H54 (cell line): ENCODE data around the gene LMF2.

Source experiments
- DNase-seq: peaks from one replicate; pipeline ENCODE4 v3.0.0; 2011; ENCODE audit warnings: low spot score, mixed read lengths; ENCODE audit not compliant: insufficient read length
- FAIRE-seq: peaks from 3 replicates; lab custom pipeline; 2011; peaks lifted over from hg19 to GRCh38; lab: Jason Lieb, UNC
- POLR2A ChIP-seq: IDR thresholded peaks from 2 replicates; pipeline ENCODE4 v1.6.1; 2011; ENCODE audit warnings: low read depth, mild to moderate bottlenecking, low read length

LMF2 gene

DNA sequence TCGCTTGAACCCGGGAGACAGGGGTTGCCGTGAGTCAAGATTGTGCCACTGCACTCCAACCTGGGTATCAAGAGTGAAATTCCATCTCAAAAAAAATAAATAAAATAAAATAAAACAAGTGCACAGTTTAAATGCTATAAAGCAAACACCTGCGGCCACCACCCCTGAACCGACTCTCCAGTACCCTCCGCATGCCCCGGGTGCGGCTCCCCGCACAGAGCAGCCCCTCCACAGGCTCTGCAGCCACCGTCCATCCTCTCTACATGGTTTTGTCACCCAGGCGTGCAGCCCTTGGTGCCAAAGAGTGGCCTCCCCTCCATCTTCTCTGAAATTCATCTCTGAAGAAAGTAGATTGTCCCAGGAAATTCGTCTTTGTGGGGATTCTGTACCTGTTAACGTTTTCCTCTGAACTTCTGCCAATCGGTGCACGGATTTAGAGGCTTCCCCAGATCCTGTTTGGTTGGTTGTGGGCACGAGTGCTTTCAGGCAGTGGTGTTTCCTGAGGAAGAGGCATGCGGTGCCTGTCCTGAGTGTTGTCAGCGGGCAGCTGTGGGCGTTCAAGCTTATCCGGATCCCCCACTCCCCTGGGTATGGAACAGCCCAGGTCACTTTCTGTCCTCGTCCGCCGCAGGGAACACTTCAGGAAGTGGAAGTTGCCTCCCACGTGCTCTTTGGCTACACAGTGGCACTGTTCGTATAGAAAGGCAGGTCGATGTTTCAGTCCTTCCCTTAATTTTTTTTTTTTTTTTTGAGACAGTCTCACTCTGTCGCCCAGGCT is 16.8 kb downstream of the LMF2 start:
- no peak for TF ChIP-seq POLR2A
- FAIRE-seq: no peak
- DNase-seq: no peak

DNA sequence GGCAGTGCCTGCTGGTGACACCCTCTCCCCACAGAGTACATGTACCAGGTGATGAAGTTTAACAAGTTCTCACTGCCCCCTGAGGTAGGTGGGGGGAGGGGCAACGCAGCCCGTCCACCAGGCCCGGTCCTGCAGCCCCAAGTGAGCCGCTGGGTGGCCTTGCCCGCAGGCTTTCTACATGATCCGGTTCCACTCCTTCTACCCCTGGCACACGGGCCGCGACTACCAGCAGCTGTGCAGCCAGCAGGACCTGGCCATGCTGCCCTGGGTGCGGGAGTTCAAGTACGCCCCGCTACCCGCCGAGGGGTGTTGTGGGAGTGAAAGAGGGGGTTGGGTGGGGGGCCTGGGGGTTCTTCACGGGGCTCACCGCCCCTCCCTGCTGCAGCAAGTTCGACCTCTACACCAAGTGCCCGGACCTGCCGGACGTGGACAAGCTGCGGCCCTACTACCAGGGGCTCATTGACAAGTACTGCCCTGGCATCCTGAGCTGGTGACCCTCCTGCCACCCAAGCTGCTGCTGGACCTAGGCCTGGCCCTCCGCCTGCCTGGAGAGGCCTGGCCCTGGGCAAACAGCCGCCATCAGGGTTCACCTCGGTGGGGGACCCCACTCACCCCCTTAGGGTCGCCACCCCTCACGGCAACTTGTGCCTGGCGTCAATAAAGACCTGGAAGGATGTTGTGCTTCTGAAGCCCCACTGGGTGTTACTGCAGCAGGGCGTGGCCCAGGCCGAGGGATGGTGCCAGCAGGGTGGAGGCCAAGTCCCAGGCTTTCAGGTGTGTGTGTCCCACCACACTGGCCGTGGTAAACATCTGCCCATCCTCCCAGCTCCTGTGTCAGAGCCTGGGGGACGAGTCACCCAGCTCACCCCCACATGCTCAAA is 17.9 kb downstream of the LMF2 start:
- DNase-seq: no peak
- FAIRE-seq: no peak
- TF ChIP-seq POLR2A: no peak

DNA sequence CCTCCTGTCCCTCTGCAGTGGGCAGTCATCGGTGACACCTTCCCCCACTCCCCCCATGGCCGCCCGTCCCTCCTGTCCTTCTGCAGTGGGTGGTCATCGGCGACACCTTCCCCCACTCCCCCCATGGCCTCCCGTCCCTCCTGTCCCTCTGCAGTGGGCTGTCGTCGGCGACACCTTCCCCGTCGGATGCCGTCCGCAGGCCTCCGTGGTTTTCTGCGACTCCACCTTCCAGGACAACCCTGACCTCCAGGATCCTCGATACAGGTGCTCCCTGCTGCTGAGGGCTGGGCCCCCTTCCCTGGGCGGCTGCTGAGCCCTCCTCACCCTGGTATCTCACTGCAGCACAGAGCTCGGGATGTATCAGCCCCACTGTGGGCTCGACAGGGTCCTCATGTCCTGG is 18.6 kb downstream of the LMF2 start:
- no peak for TF ChIP-seq POLR2A
- FAIRE-seq (no peak), DNase-seq (no peak)

DNA sequence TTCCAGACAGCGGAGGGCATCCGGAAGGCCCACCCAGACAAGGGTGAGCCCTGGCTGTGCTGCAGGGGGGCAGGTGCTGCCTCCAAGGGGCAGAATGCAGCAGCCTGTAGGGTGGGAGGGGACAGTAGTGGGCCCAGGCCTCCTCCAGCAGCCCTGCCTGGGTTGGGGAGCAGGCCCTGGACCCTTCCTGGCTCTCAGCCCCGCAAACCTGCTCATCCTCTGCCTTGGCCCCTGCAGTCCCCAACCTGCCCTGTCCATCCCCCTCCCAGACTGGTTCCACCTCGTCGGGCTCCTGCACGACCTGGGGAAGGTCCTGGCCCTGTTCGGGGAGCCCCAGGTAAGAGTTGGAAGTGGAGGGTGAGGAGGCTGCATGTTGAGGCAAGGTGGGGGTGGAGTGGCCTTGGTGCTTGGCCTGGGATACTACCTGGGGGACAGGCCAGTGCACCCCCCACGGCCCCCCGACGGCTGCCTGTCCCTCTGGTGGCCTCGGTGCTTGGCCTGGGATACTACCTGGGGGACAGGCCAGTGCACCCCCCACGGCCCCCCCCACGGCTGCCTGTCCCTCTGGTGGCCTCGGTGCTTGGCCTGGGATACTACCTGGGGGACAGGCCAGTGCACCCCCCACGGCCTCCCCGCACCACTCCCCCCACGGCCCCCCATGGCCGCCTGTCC is 19.4 kb downstream of the LMF2 start:
- FAIRE-seq: no peak
- DNase-seq: no peak
- no peak for TF ChIP-seq POLR2A

DNA sequence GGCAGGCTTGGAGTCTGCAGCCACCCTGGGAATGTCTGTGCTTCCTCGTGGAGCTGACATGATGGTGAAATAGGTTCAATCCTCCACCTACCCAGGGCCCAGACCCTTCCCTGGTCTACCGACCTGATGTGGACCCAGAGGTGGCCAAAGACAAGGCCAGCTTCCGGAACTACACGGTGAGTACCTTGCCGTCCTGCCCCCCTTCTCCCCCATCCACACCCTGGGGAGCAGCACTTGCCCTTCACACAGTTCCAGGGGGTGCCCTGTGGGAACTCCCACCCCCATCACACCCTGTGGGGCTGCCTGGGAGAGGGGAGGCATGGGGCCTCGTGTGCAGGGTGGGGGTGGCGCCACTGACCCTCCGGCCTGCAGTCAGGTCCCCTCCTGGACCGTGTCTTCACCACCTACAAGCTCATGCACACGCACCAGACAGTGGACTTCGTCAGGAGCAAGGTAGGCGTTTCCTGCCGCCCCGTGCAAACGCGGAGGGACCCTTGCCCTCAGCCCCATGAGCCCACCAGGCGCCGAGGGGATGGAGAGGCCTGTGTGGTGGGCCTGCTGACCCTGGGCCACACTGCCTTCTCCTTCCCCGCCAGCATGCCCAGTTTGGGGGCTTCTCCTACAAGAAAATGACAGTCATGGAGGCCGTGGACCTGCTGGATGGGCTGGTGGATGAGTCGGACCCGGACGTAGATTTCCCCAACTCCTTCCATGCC is 20.1 kb downstream of the LMF2 start:
- TF ChIP-seq POLR2A: no peak
- DNase-seq (no peak), FAIRE-seq (no peak)

DNA sequence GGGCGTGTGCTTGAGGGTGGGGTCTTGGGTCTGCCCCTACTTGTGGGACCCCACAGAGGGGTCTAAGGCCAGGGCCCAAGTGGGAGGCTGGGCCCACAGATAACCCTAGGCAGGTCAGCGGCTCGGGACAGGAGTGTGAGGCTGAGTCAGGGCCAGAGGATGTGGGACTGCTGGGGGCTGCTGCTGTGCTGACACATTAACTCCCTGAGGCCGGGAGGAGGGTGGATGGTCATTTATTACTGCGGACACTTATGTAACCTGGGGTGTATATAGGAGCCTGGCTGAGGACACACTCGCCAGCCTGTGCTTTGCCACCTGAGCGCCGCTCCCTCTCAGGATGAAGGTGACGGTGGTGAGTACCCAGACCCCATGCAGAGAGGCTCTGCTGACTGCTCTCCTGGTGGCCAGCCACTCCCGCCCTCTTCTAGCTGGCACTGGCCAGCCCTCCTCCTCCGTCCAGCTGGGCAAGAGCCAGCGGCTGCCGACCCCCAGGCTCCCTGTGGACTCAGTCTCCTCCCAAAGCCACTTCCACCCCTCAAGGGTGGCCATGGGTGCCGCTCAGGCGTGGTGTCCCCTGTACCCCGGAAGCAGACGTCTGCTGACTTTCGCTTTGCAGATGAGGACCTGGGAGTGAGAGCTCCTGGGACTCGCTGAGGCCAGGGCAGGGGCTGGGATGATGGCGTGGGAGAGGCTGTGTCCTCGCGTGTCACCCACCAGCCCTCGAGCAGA is 20.8 kb downstream of the LMF2 start, which contains the start of gene MIOX:
MIOX (plus strand) TSS at position 299 of the 729 bp plus-strand sequence; CDS start at position 338, 39 bp downstream.
- TF ChIP-seq POLR2A: no peak
- FAIRE-seq (peak; percentile 23), DNase-seq (peak; percentile 91)

DNA sequence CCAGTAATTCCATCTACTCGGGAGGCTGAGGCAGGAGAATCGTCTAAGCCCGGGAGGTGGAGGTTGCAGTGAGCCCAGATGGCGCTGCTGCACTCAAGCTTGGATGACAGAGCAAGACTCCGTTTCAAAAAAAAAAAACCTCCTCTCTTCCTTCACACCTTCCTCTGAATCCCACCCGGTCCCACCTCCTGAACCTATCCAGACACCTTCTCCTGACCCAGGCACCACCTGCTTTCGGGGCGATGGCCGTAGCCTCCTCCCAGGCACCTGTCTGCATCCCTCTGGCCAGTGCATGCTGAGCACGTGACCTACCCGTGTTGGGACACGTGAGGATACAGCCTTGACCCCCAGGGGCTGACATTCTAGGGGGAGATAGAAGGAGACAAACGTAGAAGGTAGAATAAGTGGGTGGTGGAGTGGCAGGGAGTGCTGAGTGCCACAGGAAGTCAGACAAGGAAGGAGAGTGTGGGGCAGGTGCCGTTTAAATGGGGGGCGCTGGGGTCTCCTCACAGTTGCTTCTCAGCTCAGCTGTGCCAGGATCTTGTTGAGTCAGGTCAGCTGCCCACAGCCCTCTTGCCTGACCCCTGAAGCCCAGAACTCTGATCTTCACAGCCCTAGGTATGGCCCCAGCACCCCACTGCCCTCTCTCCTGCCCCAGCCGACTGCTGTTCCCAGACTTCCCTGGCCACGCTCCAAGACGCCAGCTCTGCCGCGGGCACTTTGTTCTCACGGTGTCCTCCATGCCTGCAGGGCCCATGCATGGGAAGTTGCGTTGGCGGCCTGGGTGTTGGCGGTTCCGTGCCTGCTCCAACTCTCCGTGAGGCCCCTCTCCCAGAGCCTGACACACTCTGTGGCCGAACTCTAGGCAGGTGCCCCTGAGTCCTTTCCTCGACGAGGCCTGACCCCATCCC is 22.0 kb downstream of the LMF2 start:
- FAIRE-seq (no peak), DNase-seq (no peak)
- TF ChIP-seq POLR2A: no peak

DNA sequence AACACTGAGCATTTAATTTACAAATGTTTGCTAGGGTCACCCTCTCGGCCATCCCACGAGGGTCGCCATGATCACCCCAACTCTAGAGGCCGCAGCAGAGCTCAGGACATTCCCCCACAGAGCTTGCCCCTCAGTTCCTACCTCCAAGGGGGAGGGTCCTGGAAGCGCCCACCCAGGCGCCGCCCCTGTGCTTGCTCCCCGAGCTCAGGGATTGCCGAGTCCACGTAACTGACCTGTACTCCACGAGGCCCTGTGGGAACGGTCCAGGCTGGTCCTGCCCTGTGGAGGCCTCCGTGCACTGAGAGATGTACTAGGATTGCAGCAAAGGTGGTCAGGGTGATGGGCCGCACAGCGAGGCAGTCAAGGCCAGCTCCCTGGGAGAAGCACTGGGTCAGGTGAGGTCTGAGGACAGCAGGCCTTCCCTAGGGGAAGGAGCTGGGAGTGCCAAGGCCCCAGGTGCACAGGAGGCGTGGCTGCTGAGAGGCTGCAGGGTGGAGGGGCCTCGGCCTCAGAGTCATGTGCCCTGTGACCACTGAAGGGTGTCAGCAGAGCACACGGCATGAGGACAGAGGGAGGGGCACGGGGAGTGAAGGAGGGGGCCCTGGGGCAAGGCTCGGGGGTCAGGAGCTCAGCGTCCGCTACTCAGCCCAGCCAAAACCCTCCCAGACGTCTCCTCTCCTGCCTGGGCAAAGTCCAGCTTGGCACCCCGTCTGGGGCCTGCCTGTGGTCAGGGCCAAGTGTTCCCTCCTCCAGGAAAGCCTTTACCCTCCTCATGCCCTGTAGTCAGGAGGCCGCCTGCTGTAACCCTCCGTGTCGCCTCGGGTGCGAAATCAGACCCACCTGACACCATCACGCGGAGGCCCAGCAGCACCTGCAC is 23.3 kb downstream of the LMF2 start:
- TF ChIP-seq POLR2A: no peak
- DNase-seq (no peak), FAIRE-seq (no peak)

DNA sequence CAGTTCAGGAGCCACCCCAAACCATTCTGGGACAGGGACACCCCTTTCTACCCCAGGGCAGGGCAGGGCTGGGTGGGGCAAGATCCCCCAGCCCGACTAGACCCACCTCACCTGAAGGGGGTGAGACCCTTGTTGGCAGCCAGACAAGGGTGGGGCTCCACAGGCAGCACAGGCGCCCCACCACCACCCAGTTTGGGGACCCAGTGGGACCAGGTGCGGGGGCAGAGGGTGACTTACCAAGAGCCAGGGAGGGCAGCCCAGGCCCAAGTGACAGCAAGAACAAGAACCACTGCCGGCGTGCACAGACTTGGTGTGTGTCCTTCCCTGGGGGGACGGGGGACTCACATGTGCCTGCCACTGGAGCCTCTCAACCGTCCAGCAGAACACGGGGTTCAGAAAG is 23.9 kb downstream of the LMF2 start:
- DNase-seq (no peak), FAIRE-seq (no peak)
- TF ChIP-seq POLR2A: no peak

DNA sequence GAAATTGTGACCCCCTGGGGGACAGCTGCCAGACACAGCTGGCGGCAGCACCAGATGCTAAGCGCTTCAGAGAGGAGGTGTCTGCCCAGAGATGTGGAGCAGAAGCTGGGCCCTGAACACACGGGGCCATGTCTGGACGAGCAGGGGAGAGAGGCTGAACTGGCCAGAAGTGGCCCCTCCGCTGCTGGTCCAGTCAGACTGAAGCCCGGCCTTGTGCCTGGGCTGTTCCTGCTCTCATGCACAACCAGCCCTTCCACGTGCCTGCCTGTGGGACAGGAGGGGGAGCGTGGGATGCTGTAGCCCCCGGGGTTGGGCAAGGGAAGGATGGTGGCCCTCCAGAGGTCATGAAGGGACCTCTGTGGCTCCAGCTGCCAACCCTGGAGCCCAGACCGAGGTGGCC is 24.4 kb downstream of the LMF2 start:
- FAIRE-seq (no peak), DNase-seq (no peak)
- TF ChIP-seq POLR2A: no peak

DNA sequence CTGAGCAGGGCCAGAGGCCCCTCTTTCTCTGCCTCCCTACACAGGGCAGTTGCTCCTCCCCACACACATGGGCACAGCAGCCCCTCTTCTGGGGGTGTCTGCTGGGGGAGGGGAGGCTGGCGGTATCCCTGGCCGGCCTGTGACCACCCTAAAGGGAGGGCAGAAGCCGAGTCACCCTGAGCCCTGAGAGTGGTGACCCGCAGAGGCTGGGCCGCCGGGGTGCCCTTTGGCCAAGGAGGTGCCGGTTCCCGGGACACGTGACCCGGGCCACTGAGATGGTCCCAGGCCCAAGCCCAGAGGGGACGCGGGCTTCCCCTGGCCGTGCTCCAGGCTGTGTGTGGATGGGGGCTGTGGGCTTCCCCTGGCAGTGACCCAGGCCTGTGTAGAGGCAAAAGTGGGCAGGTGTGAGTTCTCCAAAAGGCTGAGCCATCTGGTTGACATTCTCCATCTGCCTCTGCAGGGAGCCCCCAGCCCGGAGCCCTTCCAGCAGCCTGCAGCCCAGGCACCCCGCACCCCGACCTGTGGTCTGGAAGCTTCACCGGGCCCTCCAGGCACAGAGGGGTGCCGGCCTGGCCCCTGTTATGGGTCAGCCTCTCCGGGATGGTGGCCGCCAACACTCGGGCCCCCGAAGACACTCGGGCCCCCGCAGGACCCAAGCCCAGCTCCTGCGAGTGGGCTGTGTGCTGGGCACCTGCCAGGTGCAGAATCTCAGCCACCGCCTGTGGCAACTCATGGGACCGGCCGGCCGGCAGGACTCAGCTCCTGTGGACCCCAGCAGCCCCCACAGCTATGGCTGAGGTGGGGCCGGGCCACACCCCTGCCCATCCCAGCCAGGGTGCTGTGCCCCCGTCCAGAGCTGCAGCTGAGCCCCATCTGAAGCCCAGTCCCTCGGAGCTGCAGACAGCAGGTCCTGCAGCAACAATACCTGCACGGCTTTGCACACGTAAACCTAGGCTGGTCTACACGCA is 25.1 kb downstream of the LMF2 start:
- DNase-seq (no peak), FAIRE-seq (no peak)
- no peak for TF ChIP-seq POLR2A
